ENCODE data around the gene INPP5E. TPM values are rescaled to one million over a fixed set of nuclear protein-coding genes. Genes with fewer than 3 reads are reported as not detected.

INPP5E gene
- total RNA-seq, 1 donor from 2014 or later: 16.7 TPM

DNA sequence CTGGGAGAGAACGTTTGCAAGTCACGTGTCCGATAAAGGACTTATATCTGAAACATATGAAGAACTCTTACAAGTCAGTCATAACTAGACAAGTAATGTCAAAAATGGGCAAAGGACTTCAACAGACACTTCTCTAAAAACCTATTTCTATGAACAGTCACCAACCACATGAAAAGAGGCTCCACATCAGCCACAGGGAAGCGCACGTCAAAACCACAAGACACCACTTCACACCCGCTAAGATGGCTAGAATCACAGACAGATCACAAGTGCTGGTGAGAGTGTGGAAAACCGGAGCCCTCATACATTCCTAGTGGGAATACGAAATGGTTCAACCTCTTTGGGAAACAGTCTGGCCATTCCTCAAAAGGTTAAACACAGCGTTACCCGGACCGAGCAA lies 54.6 kb downstream of the INPP5E start:
- Mint-ChIP-seq H3K9me3 (ENCODE audit: unreplicated experiment) (no peaks in the 10 kb centered on the region), H3K36me3 (ENCODE audit: unreplicated experiment) (peaks cover 32% of the 10 kb centered on the region), H3K27me3 (ENCODE audit: unreplicated experiment) (no peaks in the 10 kb centered on the region), H3K4me1 (ENCODE audit: unreplicated experiment) (no peaks in the 10 kb centered on the region), H3K27ac (ENCODE audit: unreplicated experiment) (no peak overlapping the region), H3K4me3 (ENCODE audit: unreplicated experiment) (no peak overlapping the region)
- TF ChIP-seq, protein P1, sequence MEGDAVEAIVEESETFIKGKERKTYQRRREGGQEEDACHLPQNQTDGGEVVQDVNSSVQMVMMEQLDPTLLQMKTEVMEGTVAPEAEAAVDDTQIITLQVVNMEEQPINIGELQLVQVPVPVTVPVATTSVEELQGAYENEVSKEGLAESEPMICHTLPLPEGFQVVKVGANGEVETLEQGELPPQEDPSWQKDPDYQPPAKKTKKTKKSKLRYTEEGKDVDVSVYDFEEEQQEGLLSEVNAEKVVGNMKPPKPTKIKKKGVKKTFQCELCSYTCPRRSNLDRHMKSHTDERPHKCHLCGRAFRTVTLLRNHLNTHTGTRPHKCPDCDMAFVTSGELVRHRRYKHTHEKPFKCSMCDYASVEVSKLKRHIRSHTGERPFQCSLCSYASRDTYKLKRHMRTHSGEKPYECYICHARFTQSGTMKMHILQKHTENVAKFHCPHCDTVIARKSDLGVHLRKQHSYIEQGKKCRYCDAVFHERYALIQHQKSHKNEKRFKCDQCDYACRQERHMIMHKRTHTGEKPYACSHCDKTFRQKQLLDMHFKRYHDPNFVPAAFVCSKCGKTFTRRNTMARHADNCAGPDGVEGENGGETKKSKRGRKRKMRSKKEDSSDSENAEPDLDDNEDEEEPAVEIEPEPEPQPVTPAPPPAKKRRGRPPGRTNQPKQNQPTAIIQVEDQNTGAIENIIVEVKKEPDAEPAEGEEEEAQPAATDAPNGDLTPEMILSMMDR (IDR thresholded peaks at IDR 0.05): no peak
- no peak for DNase-seq (ENCODE audit: extremely low spot score, unreplicated experiment)

DNA sequence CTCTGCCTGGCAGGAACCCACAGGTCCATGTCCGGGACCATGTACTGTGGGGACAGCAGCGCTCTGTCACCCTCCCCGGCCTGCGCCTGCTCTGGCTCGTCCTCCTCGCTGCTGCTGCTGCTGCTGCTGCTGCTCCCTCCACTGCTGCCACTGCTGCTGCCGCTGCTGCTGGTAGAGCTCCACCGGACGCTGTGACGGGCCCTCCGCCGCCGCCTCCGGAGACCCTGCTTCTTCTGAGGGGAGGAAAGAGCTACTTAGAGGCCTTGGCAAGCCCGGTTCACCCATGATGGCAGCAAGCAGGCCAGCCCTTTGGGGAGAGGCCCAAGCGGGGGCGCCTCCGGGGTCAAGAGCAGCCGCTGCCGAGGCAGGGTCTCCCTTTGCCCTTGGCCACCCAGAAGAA lies 56.2 kb downstream of the INPP5E start:
- no peaks in the 10 kb centered on the region for H3K4me1 Mint-ChIP-seq (ENCODE audit: unreplicated experiment)
- H3K36me3 Mint-ChIP-seq (ENCODE audit: unreplicated experiment): peaks cover 27% of the 10 kb centered on the region
- no peaks in the 10 kb centered on the region for H3K9me3 Mint-ChIP-seq (ENCODE audit: unreplicated experiment)
- DNase-seq (ENCODE audit: extremely low spot score, unreplicated experiment): no peak
- no peaks in the 10 kb centered on the region for H3K27me3 Mint-ChIP-seq (ENCODE audit: unreplicated experiment)
- H3K27ac Mint-ChIP-seq (ENCODE audit: unreplicated experiment): no peak overlapping the region
- TF ChIP-seq, protein P1 (IDR thresholded peaks at IDR 0.05): no peak
- no peak overlapping the region for H3K4me3 Mint-ChIP-seq (ENCODE audit: unreplicated experiment)

DNA sequence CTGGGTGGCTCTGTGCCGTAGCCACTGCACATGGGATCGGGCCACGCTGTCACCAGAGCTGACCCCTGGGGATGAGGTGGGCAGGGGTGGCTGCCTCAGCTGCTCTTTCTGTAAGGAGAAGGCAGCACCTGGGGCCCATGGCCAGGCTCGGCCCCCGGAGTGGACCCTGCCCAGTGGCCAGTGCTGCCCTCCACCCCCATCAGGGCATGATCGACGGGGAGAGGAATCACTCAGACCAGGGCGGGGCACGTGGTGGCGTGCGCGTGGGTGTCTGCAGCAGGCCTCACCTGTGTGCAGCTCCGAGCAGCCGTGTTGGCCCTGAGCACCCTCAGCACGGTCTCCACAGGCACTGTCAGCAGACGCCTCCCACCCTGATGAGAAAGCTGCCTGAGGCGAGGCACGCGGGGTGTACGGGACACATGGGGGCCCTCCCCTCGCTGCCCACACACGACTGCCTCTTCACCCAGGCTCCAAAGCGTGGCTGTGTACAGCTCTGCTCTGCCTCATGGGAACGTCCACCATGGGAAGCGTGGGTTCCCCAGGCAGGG lies 57.6 kb downstream of the INPP5E start:
- peaks cover 22% of the 10 kb centered on the region for H3K36me3 Mint-ChIP-seq (ENCODE audit: unreplicated experiment)
- TF ChIP-seq, protein P1 (IDR thresholded peaks at IDR 0.05): no peak
- no peak overlapping the region for H3K27ac Mint-ChIP-seq (ENCODE audit: unreplicated experiment)
- no peaks in the 10 kb centered on the region for H3K4me1 Mint-ChIP-seq (ENCODE audit: unreplicated experiment)
- no peak overlapping the region for H3K4me3 Mint-ChIP-seq (ENCODE audit: unreplicated experiment)
- DNase-seq (ENCODE audit: extremely low spot score, unreplicated experiment): no peak
- no peaks in the 10 kb centered on the region for H3K27me3 Mint-ChIP-seq (ENCODE audit: unreplicated experiment)
- no peaks in the 10 kb centered on the region for H3K9me3 Mint-ChIP-seq (ENCODE audit: unreplicated experiment)

DNA sequence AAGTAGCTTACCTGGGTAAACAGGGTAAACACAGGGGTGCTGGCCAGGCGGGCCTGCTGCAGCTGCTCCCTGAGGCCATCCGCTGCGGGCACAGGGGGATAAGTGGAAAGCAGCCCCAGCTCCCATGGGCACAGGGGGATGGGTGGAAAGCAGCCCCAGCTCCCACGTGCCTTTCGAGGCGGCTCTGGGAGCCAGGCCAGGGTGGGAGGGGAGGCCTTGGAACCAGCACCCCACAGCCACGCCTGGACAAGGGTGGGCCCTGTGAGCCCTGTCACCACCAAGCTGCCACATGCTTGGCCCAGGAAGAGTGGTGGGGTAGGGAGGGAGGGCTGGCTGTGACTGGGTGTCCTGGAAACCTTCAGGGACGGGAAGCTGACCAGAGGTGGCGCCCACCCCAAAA lies 58.3 kb downstream of the INPP5E start:
- Mint-ChIP-seq H3K4me1 (ENCODE audit: unreplicated experiment) (no peaks in the 10 kb centered on the region), H3K27me3 (ENCODE audit: unreplicated experiment) (no peaks in the 10 kb centered on the region), H3K4me3 (ENCODE audit: unreplicated experiment) (no peak overlapping the region), H3K36me3 (ENCODE audit: unreplicated experiment) (peaks cover 21% of the 10 kb centered on the region), H3K27ac (ENCODE audit: unreplicated experiment) (no peak overlapping the region), H3K9me3 (ENCODE audit: unreplicated experiment) (no peaks in the 10 kb centered on the region)
- no peak for DNase-seq (ENCODE audit: extremely low spot score, unreplicated experiment)
- TF ChIP-seq, protein P1 (IDR thresholded peaks at IDR 0.05): no peak

DNA sequence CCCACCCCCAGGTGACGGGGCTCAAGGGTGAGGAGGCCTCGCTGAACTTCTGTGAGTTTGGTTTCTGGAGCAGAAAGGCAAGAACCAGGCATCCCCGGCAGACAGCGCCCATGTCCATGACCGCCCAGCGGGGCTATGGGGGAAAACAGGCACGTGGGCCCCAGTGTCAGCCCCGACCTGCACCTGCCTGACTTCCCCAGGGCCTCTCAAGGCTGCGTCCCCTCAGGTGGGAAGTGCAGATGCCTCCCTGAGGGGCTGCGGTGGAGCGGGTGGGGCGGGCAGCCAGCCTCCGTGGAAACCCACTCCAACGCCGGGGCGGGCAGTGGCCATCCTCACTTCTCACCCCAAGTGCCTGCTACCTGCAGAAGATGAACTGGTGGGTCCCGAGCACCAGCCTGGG lies 59.3 kb downstream of the INPP5E start:
- H3K4me3 Mint-ChIP-seq (ENCODE audit: unreplicated experiment): no peak overlapping the region
- TF ChIP-seq, protein P1 (IDR thresholded peaks at IDR 0.05): no peak
- no peaks in the 10 kb centered on the region for H3K4me1 Mint-ChIP-seq (ENCODE audit: unreplicated experiment)
- DNase-seq (ENCODE audit: extremely low spot score, unreplicated experiment): no peak
- H3K27me3 Mint-ChIP-seq (ENCODE audit: unreplicated experiment): no peaks in the 10 kb centered on the region
- H3K27ac Mint-ChIP-seq (ENCODE audit: unreplicated experiment): no peak overlapping the region
- H3K9me3 Mint-ChIP-seq (ENCODE audit: unreplicated experiment): no peaks in the 10 kb centered on the region
- H3K36me3 Mint-ChIP-seq (ENCODE audit: unreplicated experiment): peaks cover 15% of the 10 kb centered on the region
